Measurements from ENCODE around the gene GAGE13. TPM values are rescaled to one million over a fixed set of nuclear protein-coding genes. Genes with fewer than 3 reads are reported as not detected.
"Not testable (repeated sequence)": the region's sequence is repeated elsewhere in the genome, so short reads cannot be mapped to it uniquely, and the experiment has no call there.

The GAGE13 gene
- total and polyA plus RNA-seq, 9 of the 15 experiments (the other 6 are each of a cell fraction or from before 2014, with no cell fraction given), result 31.6 to 506 (median 154) TPM

- H3K27ac ChIP-seq (ENCODE audit: extremely low read depth, low read depth, low read length); H3K9me3 ChIP-seq (replicated peaks; ENCODE audit: control insufficient read depth, insufficient read depth, low read depth, low read length); H3K27me3 ChIP-seq (ENCODE audit: control insufficient read depth in 2 of 2, insufficient read depth in 2 of 2, low read length in 2 of 2); H4K20me1 ChIP-seq (replicated peaks; ENCODE audit: control insufficient read depth, insufficient read depth, low read length); H3K4me2 ChIP-seq (ENCODE audit: insufficient read depth, low read length); H3K9me1 ChIP-seq (ENCODE audit: control insufficient read depth, insufficient read depth, low read length); H3K4me1 ChIP-seq (replicated peaks in 1 of 2; ENCODE audit: control insufficient read depth in 2 of 2, insufficient read depth in 2 of 2, low read length in 2 of 2); H2AFZ ChIP-seq (ENCODE audit: low read depth, low read length); BruUV-seq (replicated peaks); CTCF ChIA-PET (ENCODE audit: low intra/inter-chr PET ratio); ATAC-seq; H3K9ac ChIP-seq (ENCODE audit: insufficient read depth in 1 of 2, low read depth in 2 of 2, low read length in 2 of 2); FAIRE-seq; H3K79me2 ChIP-seq (ENCODE audit: control insufficient read depth, insufficient read depth, low read length); intact Hi-C loops (cut with micrococcal nuclease); H3K36me3 ChIP-seq (ENCODE audit: control insufficient read depth, insufficient read depth, low read length); DNase-seq (ENCODE audit: extremely low read depth in 1 of 4, low spot score in 3 of 4); H3K4me3 ChIP-seq; POLR2A ChIA-PET: not testable (repeated sequence)
- TF ChIP-seq MTF1 (CRISPR knock-in tag; IDR thresholded peaks at IDR 0.05; ENCODE audit: borderline replicate concordance) (peak; percentile 80; the same call in 1 of the 2 replicates), ZNF165 (CRISPR knock-in tag; IDR thresholded peaks at IDR 0.05; ENCODE audit: borderline replicate concordance) (0 out of 2 replicates have a peak, but pooled peaks have one; percentile 34), ZNF277 (CRISPR knock-in tag; IDR thresholded peaks at IDR 0.05; ENCODE audit: borderline replicate concordance) (peak; percentile 93), ZNF408 (CRISPR knock-in tag; IDR thresholded peaks at IDR 0.05; ENCODE audit: low read depth) (peak; percentile 87), ZNF707 (CRISPR knock-in tag; conservative IDR thresholded peaks at IDR 0.05) (peak; percentile 62; the same call in 1 of the 2 replicates), TCF15 (CRISPR knock-in tag; IDR thresholded peaks at IDR 0.05) (0 out of 2 replicates have a peak, but pooled peaks have one; percentile 83), ZFP30 (CRISPR knock-in tag; IDR thresholded peaks at IDR 0.05; ENCODE audit: borderline replicate concordance) (peak; percentile 46; the same call in 1 of the 2 replicates), NFIX (CRISPR knock-in tag; IDR thresholded peaks at IDR 0.05; ENCODE audit: low read depth) (peak; percentile 47), PPARD (CRISPR knock-in tag; IDR thresholded peaks at IDR 0.05) (0 out of 2 replicates have a peak, but pooled peaks have one; percentile 51)
- 63% methylated on average over 7 of the region's 11 CpGs for WGBS (ENCODE audit: insufficient coverage, low coverage, missing lambda C conversion rate)
- in situ Hi-C loops (cut with MboI), result loop anchor here (5.0 to 25.0 kb wide), 2 partner anchors 266 to 391 kb away; no protein-coding TSS in a partner anchor
Measured at GRCh38 chrX:49346150-49346549, 14.8 kb downstream of the GAGE13 start.

Other genes starting within 250 kb of the GAGE13 start
Only the 7 nearest of the 17 such genes appear.
- 3.4 and 3.9 TPM in 2 replicates for gene SYP, start 131.4 kb upstream of the GAGE13 start, total RNA-seq (2014; rRNA removed)
- 2.2 and 2.6 TPM in 2 replicates for gene SYP, start 131.4 kb upstream of the GAGE13 start, total RNA-seq (2014; rRNA removed; fragmentation: Illumina TruSeq; extraction: Trizol)
- 1.5 and 1.6 TPM in 2 replicates for gene SYP, start 131.4 kb upstream of the GAGE13 start, total RNA-seq (2015; rRNA removed; fragmentation: Illumina TruSeq; extraction: Trizol)
- 2.1 and 3.0 TPM in 2 replicates for gene SYP, start 131.4 kb upstream of the GAGE13 start, total RNA-seq (2021)
- gene SYP, start 131.4 kb upstream of the GAGE13 start, polyA plus RNA-seq (2011; rRNA removed), result 3.9 and 5.1 TPM in 2 replicates
- 2.4 and 2.9 TPM in 2 replicates for gene SYP, start 131.4 kb upstream of the GAGE13 start, polyA plus RNA-seq (2014; fragmentation: Illumina TruSeq; extraction: Trizol)
- under 1 TPM; 0.48 to 0.52 TPM for gene SYP, start 131.4 kb upstream of the GAGE13 start, polyA plus RNA-seq (2014; fragmentation: Nextera tagmentation; extraction: Ambion mirVana)
- 3.6 and 4.3 TPM in 2 replicates for gene SYP, start 131.4 kb upstream of the GAGE13 start, polyA plus RNA-seq (2014; rRNA removed)
- gene CACNA1F, start 98.2 kb upstream of the GAGE13 start, total RNA-seq (2014; rRNA removed), result under 0.01 TPM in 1 of 2 replicates, not detected in the other
- gene CACNA1F, start 98.2 kb upstream of the GAGE13 start, total RNA-seq (2014; rRNA removed; fragmentation: Illumina TruSeq; extraction: Trizol), result not detected in 2 replicates
- gene CACNA1F, start 98.2 kb upstream of the GAGE13 start, total RNA-seq (2015; rRNA removed; fragmentation: Illumina TruSeq; extraction: Trizol), result not detected in 2 replicates
- gene CACNA1F, start 98.2 kb upstream of the GAGE13 start, total RNA-seq (2021), result 0.04 TPM in 2 replicates
- 0.13 and 0.37 TPM in 2 replicates for gene CACNA1F, start 98.2 kb upstream of the GAGE13 start, polyA plus RNA-seq (2011; rRNA removed)
- gene CACNA1F, start 98.2 kb upstream of the GAGE13 start, polyA plus RNA-seq (2014; fragmentation: Illumina TruSeq; extraction: Trizol), result 0.01 and 0.03 TPM in 2 replicates
- under 1 TPM in 1 of 2 experiments, not detected in 1; 0.01 TPM for gene CACNA1F, start 98.2 kb upstream of the GAGE13 start, polyA plus RNA-seq (2014; fragmentation: Nextera tagmentation; extraction: Ambion mirVana)
- 0.15 and 0.41 TPM in 2 replicates for gene CACNA1F, start 98.2 kb upstream of the GAGE13 start, polyA plus RNA-seq (2014; rRNA removed)
- 13.5 and 14.0 TPM in 2 replicates for gene CCDC22, start 96.1 kb upstream of the GAGE13 start, total RNA-seq (2014; rRNA removed)
- 2.5 and 3.6 TPM in 2 replicates for gene CCDC22, start 96.1 kb upstream of the GAGE13 start, total RNA-seq (2014; rRNA removed; fragmentation: Illumina TruSeq; extraction: Trizol)
- 6.6 and 7.1 TPM in 2 replicates for gene CCDC22, start 96.1 kb upstream of the GAGE13 start, total RNA-seq (2015; rRNA removed; fragmentation: Illumina TruSeq; extraction: Trizol)
- gene CCDC22, start 96.1 kb upstream of the GAGE13 start, total RNA-seq (2021), result 20.9 and 22.7 TPM in 2 replicates
- 11.7 and 26.4 TPM in 2 replicates for gene CCDC22, start 96.1 kb upstream of the GAGE13 start, polyA plus RNA-seq (2011; rRNA removed)
- 5.1 and 12.0 TPM in 2 replicates for gene CCDC22, start 96.1 kb upstream of the GAGE13 start, polyA plus RNA-seq (2014; fragmentation: Illumina TruSeq; extraction: Trizol)
- under 1 TPM; 0.32 to 0.74 TPM for gene CCDC22, start 96.1 kb upstream of the GAGE13 start, polyA plus RNA-seq (2014; fragmentation: Nextera tagmentation; extraction: Ambion mirVana)
- 11.1 and 13.6 TPM in 2 replicates for gene CCDC22, start 96.1 kb upstream of the GAGE13 start, polyA plus RNA-seq (2014; rRNA removed)
- gene FOXP3, start 66.9 kb upstream of the GAGE13 start, total RNA-seq (2014; rRNA removed), result not detected in 2 replicates
- gene FOXP3, start 66.9 kb upstream of the GAGE13 start, total RNA-seq (2014; rRNA removed; fragmentation: Illumina TruSeq; extraction: Trizol), result 0.07 TPM in 1 of 2 replicates, not detected in the other
- gene FOXP3, start 66.9 kb upstream of the GAGE13 start, total RNA-seq (2015; rRNA removed; fragmentation: Illumina TruSeq; extraction: Trizol), result 0.08 TPM in 1 of 2 replicates, not detected in the other
- 0.16 and 0.24 TPM in 2 replicates for gene FOXP3, start 66.9 kb upstream of the GAGE13 start, total RNA-seq (2021)
- 0.07 and 0.12 TPM in 2 replicates for gene FOXP3, start 66.9 kb upstream of the GAGE13 start, polyA plus RNA-seq (2011; rRNA removed)
- gene FOXP3, start 66.9 kb upstream of the GAGE13 start, polyA plus RNA-seq (2014; fragmentation: Illumina TruSeq; extraction: Trizol), result 0.13 and 0.29 TPM in 2 replicates
- gene FOXP3, start 66.9 kb upstream of the GAGE13 start, polyA plus RNA-seq (2014; fragmentation: Nextera tagmentation; extraction: Ambion mirVana), result under 1 TPM in 1 of 2 experiments, not detected in 1; 0.04 TPM
- not detected in 2 replicates for gene FOXP3, start 66.9 kb upstream of the GAGE13 start, polyA plus RNA-seq (2014; rRNA removed)
- 0.54 and 0.69 TPM in 2 replicates for gene PPP1R3F, start 61.8 kb upstream of the GAGE13 start, total RNA-seq (2014; rRNA removed)
- 0.06 and 0.18 TPM in 2 replicates for gene PPP1R3F, start 61.8 kb upstream of the GAGE13 start, total RNA-seq (2014; rRNA removed; fragmentation: Illumina TruSeq; extraction: Trizol)
- 0.57 and 0.91 TPM in 2 replicates for gene PPP1R3F, start 61.8 kb upstream of the GAGE13 start, total RNA-seq (2015; rRNA removed; fragmentation: Illumina TruSeq; extraction: Trizol)
- 0.81 and 0.86 TPM in 2 replicates for gene PPP1R3F, start 61.8 kb upstream of the GAGE13 start, total RNA-seq (2021)
- gene PPP1R3F, start 61.8 kb upstream of the GAGE13 start, polyA plus RNA-seq (2011; rRNA removed), result 0.32 and 0.61 TPM in 2 replicates
- 0.16 and 0.32 TPM in 2 replicates for gene PPP1R3F, start 61.8 kb upstream of the GAGE13 start, polyA plus RNA-seq (2014; fragmentation: Illumina TruSeq; extraction: Trizol)
- under 1 TPM in 1 of 2 experiments, not detected in 1; 0.03 TPM for gene PPP1R3F, start 61.8 kb upstream of the GAGE13 start, polyA plus RNA-seq (2014; fragmentation: Nextera tagmentation; extraction: Ambion mirVana)
- 0.56 and 1.1 TPM in 2 replicates for gene PPP1R3F, start 61.8 kb upstream of the GAGE13 start, polyA plus RNA-seq (2014; rRNA removed)
- gene GAGE10, start 27.9 kb upstream of the GAGE13 start, total RNA-seq (2014; rRNA removed), result 0.33 TPM in 1 of 2 replicates, not detected in the other
- 0.93 and 0.95 TPM in 2 replicates for gene GAGE10, start 27.9 kb upstream of the GAGE13 start, total RNA-seq (2014; rRNA removed; fragmentation: Illumina TruSeq; extraction: Trizol)
- gene GAGE10, start 27.9 kb upstream of the GAGE13 start, total RNA-seq (2015; rRNA removed; fragmentation: Illumina TruSeq; extraction: Trizol), result not detected in 2 replicates
- gene GAGE10, start 27.9 kb upstream of the GAGE13 start, total RNA-seq (2021), result 0.80 and 1.3 TPM in 2 replicates
- gene GAGE10, start 27.9 kb upstream of the GAGE13 start, polyA plus RNA-seq (2011; rRNA removed), result 0.70 and 3.1 TPM in 2 replicates
- not detected in 2 replicates for gene GAGE10, start 27.9 kb upstream of the GAGE13 start, polyA plus RNA-seq (2014; fragmentation: Illumina TruSeq; extraction: Trizol)
- gene GAGE10, start 27.9 kb upstream of the GAGE13 start, polyA plus RNA-seq (2014; fragmentation: Nextera tagmentation; extraction: Ambion mirVana), result under 1 TPM; 0.96 TPM
- 0.36 TPM in 1 of 2 replicates, not detected in the other for gene GAGE10, start 27.9 kb upstream of the GAGE13 start, polyA plus RNA-seq (2014; rRNA removed)
- 4.2 TPM in 1 of 2 replicates, not detected in the other for gene GAGE12J, start 9.5 kb upstream of the GAGE13 start, total RNA-seq (2014; rRNA removed)
- 2.7 TPM in 1 of 2 replicates, not detected in the other for gene GAGE12J, start 9.5 kb upstream of the GAGE13 start, total RNA-seq (2014; rRNA removed; fragmentation: Illumina TruSeq; extraction: Trizol)
- 0.75 TPM in 1 of 2 replicates, not detected in the other for gene GAGE12J, start 9.5 kb upstream of the GAGE13 start, total RNA-seq (2015; rRNA removed; fragmentation: Illumina TruSeq; extraction: Trizol)
- gene GAGE12J, start 9.5 kb upstream of the GAGE13 start, total RNA-seq (2021), result not detected in 2 replicates
- 0.24 and 0.57 TPM in 2 replicates for gene GAGE12J, start 9.5 kb upstream of the GAGE13 start, polyA plus RNA-seq (2011; rRNA removed)
- gene GAGE12J, start 9.5 kb upstream of the GAGE13 start, polyA plus RNA-seq (2014; fragmentation: Illumina TruSeq; extraction: Trizol), result not detected in 2 replicates
- gene GAGE12J, start 9.5 kb upstream of the GAGE13 start, polyA plus RNA-seq (2014; fragmentation: Nextera tagmentation; extraction: Ambion mirVana), result under 1 TPM; 0.72 to 0.84 TPM
- 0.20 TPM in 1 of 2 replicates, not detected in the other for gene GAGE12J, start 9.5 kb upstream of the GAGE13 start, polyA plus RNA-seq (2014; rRNA removed)

All from K562 (cell line).